Mucosa of descending colon (tissue), 3 donors: ENCODE results near the gene AP1AR. TPM values are rescaled to one million over a fixed set of nuclear protein-coding genes. Genes with fewer than 3 reads are reported as not detected.

Experiments
- ATAC-seq: fragments of 200-7000 bp; cut with Tn5 transposase; one replicate; pipeline ENCODE4 v1.9.1; 2020; ENCODE audit warnings: mild to moderate bottlenecking, moderate library complexity
- DNase-seq, 3 donors: peaks; one replicate each; pipeline ENCODE4 v3.0.0-alpha.2; 2020
- H3K36me3 ChIP-seq: fragments of 200-600 bp; one replicate; pipeline ENCODE4 v1.8.0; 2021; ENCODE audit warnings: low read depth, mild to moderate bottlenecking
- H3K4me1 ChIP-seq: fragments of 200-600 bp; one replicate; pipeline ENCODE4 v1.8.0; 2021; ENCODE audit warnings: low read depth, mild to moderate bottlenecking
- H3K4me3 ChIP-seq: fragments of 200-600 bp; one replicate; pipeline ENCODE4 v1.8.0; 2021; ENCODE audit warnings: mild to moderate bottlenecking
- H3K9me3 ChIP-seq: fragments of 200-600 bp; one replicate; pipeline ENCODE4 v1.8.0; 2021; ENCODE audit warnings: mild to moderate bottlenecking
- intact Hi-C, 2 donors: fragments of 100-400 bp; cut with DNase I in 1 of 2; cut with micrococcal nuclease in 1 of 2; formaldehyde crosslinking; loops; one replicate each; pipeline versions ENCODE4 v1.11.0 to v1.11.1; 2022; cut with DNase I, micrococcal nuclease
- total RNA-seq, 3 donors: library from RNA; stranded (reverse); fragmentation: NEBNext Ultra II Directional in 2 of 3; extraction: Animal tissue kit (Norgen Biotek cat#: 25700) in 2 of 3; gene quantifications; one replicate each; pipeline versions ENCODE4 v1.2.1 to v1.2.4, GENCODE V29; 2021 to 2023
- TF ChIP-seq, protein P1 (sequence below): fragments of 200-600 bp; IDR thresholded peaks from one replicate; pipeline ENCODE4 v1.8.0; 2022; ENCODE audit warnings: antibody characterized with exemption, mild to moderate bottlenecking
- donor health status: DM: no; HTN: no; CAD: no; lungs with moderate emphysema.
- donor health status: DM: no; HTN: no; CAD: no.
- donor health status: DM: no; HTN: yes; CAD: no.

AP1AR gene
- total RNA-seq, 3 donors from 2014 or later, result 32.3 to 51.5 (median 35.9) TPM

DNA sequence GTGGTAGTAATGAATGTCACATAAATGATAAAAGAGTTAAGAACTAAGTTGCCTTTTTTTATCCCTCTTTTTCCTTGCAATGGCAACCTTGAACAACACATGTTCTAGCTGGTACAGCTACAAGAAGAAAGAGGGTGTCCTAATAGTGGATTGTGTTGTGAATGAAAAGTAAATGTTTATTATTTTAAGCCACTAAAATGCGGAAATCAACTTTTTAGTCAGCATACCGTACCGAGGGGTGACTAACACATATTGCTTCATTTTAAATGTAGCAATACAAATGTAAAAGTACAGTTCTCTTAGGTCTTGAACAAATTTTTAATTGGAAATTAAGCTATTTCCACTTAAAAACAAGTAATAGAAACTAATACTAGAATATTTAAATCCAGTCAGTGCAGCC lies 17.7 kb upstream of the AP1AR start:
- DNase-seq (no peak), ATAC-seq (no peak)
- intact Hi-C loops, result no loop called here
- Histone ChIP-seq H3K9me3 (no peaks in the 10 kb centered on the region), H3K36me3 (no peaks in the 10 kb centered on the region), H3K4me1 (no peaks in the 10 kb centered on the region), H3K4me3 (no peak overlapping the region)
- TF ChIP-seq, protein P1, sequence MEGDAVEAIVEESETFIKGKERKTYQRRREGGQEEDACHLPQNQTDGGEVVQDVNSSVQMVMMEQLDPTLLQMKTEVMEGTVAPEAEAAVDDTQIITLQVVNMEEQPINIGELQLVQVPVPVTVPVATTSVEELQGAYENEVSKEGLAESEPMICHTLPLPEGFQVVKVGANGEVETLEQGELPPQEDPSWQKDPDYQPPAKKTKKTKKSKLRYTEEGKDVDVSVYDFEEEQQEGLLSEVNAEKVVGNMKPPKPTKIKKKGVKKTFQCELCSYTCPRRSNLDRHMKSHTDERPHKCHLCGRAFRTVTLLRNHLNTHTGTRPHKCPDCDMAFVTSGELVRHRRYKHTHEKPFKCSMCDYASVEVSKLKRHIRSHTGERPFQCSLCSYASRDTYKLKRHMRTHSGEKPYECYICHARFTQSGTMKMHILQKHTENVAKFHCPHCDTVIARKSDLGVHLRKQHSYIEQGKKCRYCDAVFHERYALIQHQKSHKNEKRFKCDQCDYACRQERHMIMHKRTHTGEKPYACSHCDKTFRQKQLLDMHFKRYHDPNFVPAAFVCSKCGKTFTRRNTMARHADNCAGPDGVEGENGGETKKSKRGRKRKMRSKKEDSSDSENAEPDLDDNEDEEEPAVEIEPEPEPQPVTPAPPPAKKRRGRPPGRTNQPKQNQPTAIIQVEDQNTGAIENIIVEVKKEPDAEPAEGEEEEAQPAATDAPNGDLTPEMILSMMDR, result no peak

GRCh38 chr4:112214390-112215264 lies 17.0 kb upstream of the AP1AR start:
- no peak overlapping the region for H3K4me3 ChIP-seq
- ATAC-seq, result peak; percentile 42
- TF ChIP-seq, protein P1, result no peak
- H3K9me3 ChIP-seq, result no peaks in the 10 kb centered on the region
- intact Hi-C loops, result no loop called here
- DNase-seq, result peak in 1 of 3 donors; percentile 40
- H3K36me3 ChIP-seq, result no peaks in the 10 kb centered on the region
- no peaks in the 10 kb centered on the region for H3K4me1 ChIP-seq

DNA sequence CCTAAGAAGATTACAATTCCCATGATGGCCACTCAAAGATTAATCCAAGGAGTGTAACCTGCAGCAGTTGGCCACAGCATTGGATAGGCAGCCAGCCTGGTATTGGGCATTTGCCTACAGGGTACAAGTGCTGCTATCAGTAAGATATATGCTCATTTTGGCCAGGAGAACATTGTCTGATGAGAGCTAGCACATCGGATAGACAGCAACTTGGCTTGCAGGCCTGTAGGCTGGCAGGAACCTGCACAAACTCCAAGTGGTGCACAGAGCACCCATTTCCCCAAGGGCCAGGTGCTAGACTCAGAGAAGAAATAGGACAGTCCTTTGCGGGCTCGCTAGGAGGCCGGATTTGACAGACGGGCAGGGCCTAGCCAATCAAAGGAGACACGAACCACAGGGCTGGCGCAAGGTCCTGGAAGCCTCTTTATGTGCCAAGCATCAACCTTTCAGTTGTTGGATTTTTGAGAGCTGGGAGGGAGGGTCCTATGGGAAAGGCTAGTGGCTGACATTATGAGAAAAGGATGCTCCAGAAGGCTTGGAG lies 11.7 kb upstream of the AP1AR start:
- intact Hi-C loops, result no loop called here
- Histone ChIP-seq H3K9me3 (no peaks in the 10 kb centered on the region), H3K4me3 (no peak overlapping the region), H3K36me3 (no peaks in the 10 kb centered on the region), H3K4me1 (no peaks in the 10 kb centered on the region)
- DNase-seq (no peak), ATAC-seq (no peak)
- TF ChIP-seq, protein P1, result no peak

- peak in 1 of 3 donors; percentile 28 for DNase-seq
- TF ChIP-seq, protein P1, result no peak
- intact Hi-C loops, result no loop called here
- H3K9me3 ChIP-seq, result no peaks in the 10 kb centered on the region
- H3K36me3 ChIP-seq, result no peaks in the 10 kb centered on the region
- no peak for ATAC-seq
- no peaks in the 10 kb centered on the region for H3K4me1 ChIP-seq
- no peak overlapping the region for H3K4me3 ChIP-seq
Observed at GRCh38 chr4:112222219-112222955, 9.2 kb upstream of the AP1AR start.

DNA sequence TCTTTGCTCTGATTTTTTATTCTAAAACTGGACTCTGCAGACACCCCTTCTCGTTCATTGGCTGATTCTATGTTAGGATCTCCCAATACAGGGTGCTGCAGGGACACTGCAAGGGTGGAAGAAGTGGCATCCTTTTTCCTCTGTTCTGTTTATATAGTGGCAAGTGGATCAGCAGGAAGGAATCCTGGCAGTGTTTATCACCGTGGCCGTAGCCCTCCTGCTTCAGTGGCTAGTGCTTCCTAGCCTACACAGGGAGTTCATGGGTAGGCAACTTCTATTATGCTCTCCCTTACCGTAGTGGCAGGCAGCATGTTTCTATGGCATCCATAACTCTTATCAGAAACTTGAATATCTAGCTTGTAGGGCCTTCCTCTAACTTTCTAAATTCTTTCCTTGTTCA lies 6.4 kb upstream of the AP1AR start:
- Histone ChIP-seq H3K4me3 (no peak overlapping the region), H3K4me1 (no peaks in the 10 kb centered on the region), H3K36me3 (no peaks in the 10 kb centered on the region), H3K9me3 (no peaks in the 10 kb centered on the region)
- DNase-seq, result no peak
- TF ChIP-seq, protein P1, result no peak
- no peak for ATAC-seq
- intact Hi-C loops, result no loop called here
